Keratinocyte (primary cell): ENCODE results near the gene CACNA1E. TPM values are rescaled to one million over a fixed set of nuclear protein-coding genes. Genes with fewer than 3 reads are reported as not detected.

Experiments used
- DNase-seq: peaks from one replicate; pipeline ENCODE4 v3.0.0-alpha.2; 2011; ENCODE audit warnings: low read depth, missing footprints, low spot score
- FAIRE-seq: peaks from 2 replicates; lab custom pipeline; 2011; peaks lifted over from hg19 to GRCh38; lab: Jason Lieb, UNC
- H2AFZ ChIP-seq: 2 replicates; pipeline ENCODE4 v1.6.0; 2012; ENCODE audit warnings: low read length, control low read depth, inconsistent platforms; ENCODE audit not compliant: control insufficient read depth
- H3K27ac ChIP-seq: 2 replicates; pipeline ENCODE4 v1.5.1; 2011; ENCODE audit warnings: low read length; ENCODE audit not compliant: control insufficient read depth, insufficient read depth
- H3K27me3 ChIP-seq: 3 replicates; pipeline ENCODE4 v1.6.0; 2011; ENCODE audit warnings: low read length; ENCODE audit not compliant: control insufficient read depth, insufficient read depth; ENCODE audit errors: extremely low read depth
- H3K36me3 ChIP-seq, 2 experiments: 2 replicates in 1 of 2; 3 replicates in 1 of 2; pipeline ENCODE4 v1.5.1; 2011; ENCODE audit warnings: low read length in 2 of 2, mild to moderate bottlenecking in 1 of 2; ENCODE audit not compliant: control insufficient read depth in 2 of 2, insufficient read depth in 2 of 2; ENCODE audit errors: extremely low read depth in 1 of 2
- H3K4me1 ChIP-seq: 3 replicates; pipeline ENCODE4 v1.5.1; 2011; ENCODE audit warnings: low read length; ENCODE audit not compliant: control insufficient read depth, insufficient read depth; ENCODE audit errors: extremely low read depth
- H3K4me2 ChIP-seq: 3 replicates; pipeline ENCODE4 v1.6.0; 2011; ENCODE audit warnings: low read depth, low read length; ENCODE audit not compliant: control insufficient read depth, insufficient read depth; ENCODE audit errors: extremely low read depth
- H3K4me3 ChIP-seq, 3 experiments: fragments of 200-600 bp in 1 of 3; sonication (generic) in 1 of 3; 2 replicates in 2 of 3; 3 replicates in 1 of 3; pipeline ENCODE4 v1.5.1; 2011 to 2016; ENCODE audit warnings: low read length in 3 of 3, mild to moderate bottlenecking in 3 of 3, control low read depth in 2 of 3, inconsistent platforms in 1 of 3, low read depth in 1 of 3, mixed read lengths in 1 of 3, mixed run types in 1 of 3, moderate library complexity in 1 of 3; ENCODE audit not compliant: control insufficient read depth in 2 of 3, insufficient read depth in 2 of 3; ENCODE audit errors: extremely low read depth in 1 of 3
- H3K79me2 ChIP-seq: 2 replicates; pipeline ENCODE4 v1.6.0; 2012; ENCODE audit warnings: low read length; ENCODE audit not compliant: control insufficient read depth, insufficient read depth
- H3K9ac ChIP-seq: 3 replicates; pipeline ENCODE4 v1.6.0; 2011; ENCODE audit warnings: low read length; ENCODE audit not compliant: control insufficient read depth, insufficient read depth; ENCODE audit errors: extremely low read depth
- H3K9me1 ChIP-seq: 3 replicates; pipeline ENCODE4 v1.6.0; 2011; ENCODE audit warnings: low read length; ENCODE audit not compliant: control insufficient read depth, insufficient read depth; ENCODE audit errors: extremely low read depth
- H3K9me3 ChIP-seq: 2 replicates; pipeline ENCODE4 v1.5.1; 2012; ENCODE audit warnings: low read depth, low read length; ENCODE audit not compliant: control insufficient read depth
- H4K20me1 ChIP-seq: 3 replicates; pipeline ENCODE4 v1.6.0; 2011; ENCODE audit warnings: low read length; ENCODE audit not compliant: control insufficient read depth, insufficient read depth; ENCODE audit errors: extremely low read depth
- CTCF ChIP-seq, 3 experiments: IDR thresholded peaks in 1 of 3; conservative IDR thresholded peaks in 1 of 3; optimal IDR thresholded peaks in 1 of 3; 2 replicates in 2 of 3; 3 replicates in 1 of 3; pipeline versions ENCODE3 to v1.5.1; 2011; ENCODE audit warnings: low read length in 3 of 3, mild to moderate bottlenecking in 3 of 3, moderate library complexity in 2 of 3, control low read depth in 1 of 3, inconsistent platforms in 1 of 3; ENCODE audit not compliant: insufficient read depth in 2 of 3; ENCODE audit errors: extremely low read depth in 1 of 3
- EZH2 ChIP-seq: IDR thresholded peaks from one replicate; pipeline ENCODE4 v1.6.1; 2012; ENCODE audit warnings: inconsistent platforms, mild to moderate bottlenecking, low read length, moderate library complexity
- dilution Hi-C: fragments of 300-500 bp; cut with MboI; formaldehyde crosslinking; loops from one replicate; pipeline ENCODE4 v1.7.0; 2020; ENCODE audit warnings: low sequenced_read_pairs; ENCODE audit not compliant: extremely low pct_ligation_motif_present
- polyA plus RNA-seq, 5 experiments: library from polyadenylated mRNA; depleted of rRNA in 3 of 5; stranded (reverse) in 3 of 5; stranded (forward) in 1 of 5; unstranded in 1 of 5; fragments of >200 nt; gene quantifications; 1 replicate in 1 of 5; 2 replicates in 3 of 5; 3 replicates in 1 of 5; pipeline versions ENCODE4 v1.2.1 to v1.2.3, GENCODE V29; 2011 to 2012; ENCODE audit warnings: missing spikeins in 2 of 5, low read depth in 1 of 5, low replicate concordance in 1 of 5

CACNA1E gene
- polyA plus RNA-seq, 1 donor (not counting 4 experiments of a cell fraction or from before 2014, with no cell fraction given) = not detected

DNA sequence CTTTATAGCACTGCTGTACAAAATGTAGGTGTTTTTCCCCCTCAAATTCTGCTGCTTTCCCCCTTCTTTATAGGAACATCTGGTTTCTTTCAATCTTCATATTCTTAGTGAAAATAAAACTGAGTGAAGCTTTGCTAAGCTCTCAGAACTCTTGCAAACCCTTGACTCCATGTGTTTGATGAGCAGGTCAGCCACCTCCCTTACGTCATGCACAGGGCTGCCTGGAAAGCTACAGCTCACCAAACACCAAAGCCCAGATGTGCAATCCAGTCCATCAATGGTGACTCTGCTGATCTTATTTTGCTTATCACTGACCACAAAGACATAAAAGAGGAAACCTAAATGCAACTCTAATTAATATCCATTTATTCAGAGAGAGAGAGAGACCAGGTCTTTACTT is 5.5 kb downstream of the CACNA1E start:
- Histone ChIP-seq H3K4me3 (no peak overlapping the region), H3K4me2 (no peak overlapping the region), H4K20me1 (no peaks in the 10 kb centered on the region), H3K27ac (no peak overlapping the region), H3K79me2 (no peaks in the 10 kb centered on the region), H3K27me3 (peaks cover 55% of the 10 kb centered on the region), H3K36me3 (no peaks in the 10 kb centered on the region), H3K4me1 (no peaks in the 10 kb centered on the region), H3K9me1 (no peaks in the 10 kb centered on the region), H3K9ac (no peak overlapping the region), H3K9me3 (no peaks in the 10 kb centered on the region), H2AFZ (no peak overlapping the region)
- FAIRE-seq (no peak), DNase-seq (no peak)
- TF ChIP-seq CTCF (optimal IDR thresholded peaks at IDR 0.05 in 1 of 3, IDR thresholded peaks at IDR 0.05 in 1 of 3, conservative IDR thresholded peaks at IDR 0.05 in 1 of 3; ENCODE audit: extremely low read depth in 1 of 3, insufficient read depth in 2 of 3, low read length in 3 of 3) = no peak
- no peak for TF ChIP-seq EZH2
- dilution Hi-C loops = loop anchor here (25.0 kb wide), 1 partner anchor 173 kb away; no protein-coding TSS in a partner anchor

DNA sequence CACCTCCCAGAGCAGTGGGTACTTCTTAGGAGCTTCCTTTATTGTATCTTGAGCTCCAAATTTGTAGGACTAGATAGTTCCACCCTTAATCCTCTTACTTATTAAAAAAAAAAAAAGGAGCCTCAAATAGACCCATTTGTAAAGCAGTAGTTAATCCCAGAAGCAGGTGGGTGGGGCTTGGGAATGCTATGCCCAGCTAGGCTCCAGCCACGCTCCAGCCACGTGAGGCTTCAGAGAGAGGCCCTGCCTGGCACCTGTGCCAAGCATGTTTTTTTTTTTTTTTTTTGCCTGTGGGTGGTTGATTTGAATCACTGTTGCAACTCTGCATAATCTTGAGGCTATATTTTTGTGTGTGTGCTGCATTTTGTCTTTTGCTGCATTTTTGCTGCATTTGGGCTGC is 7.0 kb downstream of the CACNA1E start:
- Histone ChIP-seq H4K20me1 (no peaks in the 10 kb centered on the region), H2AFZ (no peak overlapping the region), H3K4me3 (no peak overlapping the region), H3K4me2 (no peak overlapping the region), H3K27ac (no peak overlapping the region), H3K9me3 (no peaks in the 10 kb centered on the region), H3K9me1 (no peaks in the 10 kb centered on the region), H3K9ac (no peak overlapping the region), H3K4me1 (no peaks in the 10 kb centered on the region), H3K79me2 (no peaks in the 10 kb centered on the region), H3K27me3 (peaks cover 40% of the 10 kb centered on the region), H3K36me3 (no peaks in the 10 kb centered on the region)
- FAIRE-seq (no peak), DNase-seq (no peak)
- no peak for TF ChIP-seq EZH2
- TF ChIP-seq CTCF (optimal IDR thresholded peaks at IDR 0.05 in 1 of 3, IDR thresholded peaks at IDR 0.05 in 1 of 3, conservative IDR thresholded peaks at IDR 0.05 in 1 of 3; ENCODE audit: extremely low read depth in 1 of 3, insufficient read depth in 2 of 3, low read length in 3 of 3) = no peak
- dilution Hi-C loops = loop anchor here (25.0 kb wide), 1 partner anchor 172 kb away; no protein-coding TSS in a partner anchor
